ENCODE measurements around the gene UGT1A3.

DNA sequence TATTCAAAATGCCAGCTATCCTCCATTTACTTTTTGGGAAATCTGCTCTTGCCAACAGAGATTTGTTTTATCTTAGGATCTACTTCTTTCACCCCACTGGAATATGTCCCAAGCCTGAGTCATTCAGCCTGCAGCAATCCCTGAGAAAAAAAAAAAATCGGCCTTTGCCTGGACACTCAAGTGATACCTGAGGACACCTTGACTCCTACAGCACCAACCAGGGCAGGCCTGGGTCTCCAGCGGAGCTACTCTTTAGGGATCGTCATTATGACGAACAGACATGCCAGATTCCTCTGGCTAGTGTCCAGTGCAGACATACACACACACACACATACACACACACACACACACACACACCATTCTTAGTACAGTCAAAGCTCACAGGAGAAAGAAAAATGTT is 38.4 kb upstream of the UGT1A3 start:
- TF ChIP-seq, protein P1, sequence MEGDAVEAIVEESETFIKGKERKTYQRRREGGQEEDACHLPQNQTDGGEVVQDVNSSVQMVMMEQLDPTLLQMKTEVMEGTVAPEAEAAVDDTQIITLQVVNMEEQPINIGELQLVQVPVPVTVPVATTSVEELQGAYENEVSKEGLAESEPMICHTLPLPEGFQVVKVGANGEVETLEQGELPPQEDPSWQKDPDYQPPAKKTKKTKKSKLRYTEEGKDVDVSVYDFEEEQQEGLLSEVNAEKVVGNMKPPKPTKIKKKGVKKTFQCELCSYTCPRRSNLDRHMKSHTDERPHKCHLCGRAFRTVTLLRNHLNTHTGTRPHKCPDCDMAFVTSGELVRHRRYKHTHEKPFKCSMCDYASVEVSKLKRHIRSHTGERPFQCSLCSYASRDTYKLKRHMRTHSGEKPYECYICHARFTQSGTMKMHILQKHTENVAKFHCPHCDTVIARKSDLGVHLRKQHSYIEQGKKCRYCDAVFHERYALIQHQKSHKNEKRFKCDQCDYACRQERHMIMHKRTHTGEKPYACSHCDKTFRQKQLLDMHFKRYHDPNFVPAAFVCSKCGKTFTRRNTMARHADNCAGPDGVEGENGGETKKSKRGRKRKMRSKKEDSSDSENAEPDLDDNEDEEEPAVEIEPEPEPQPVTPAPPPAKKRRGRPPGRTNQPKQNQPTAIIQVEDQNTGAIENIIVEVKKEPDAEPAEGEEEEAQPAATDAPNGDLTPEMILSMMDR (IDR thresholded peaks at IDR 0.05; ENCODE audit: low read length), result no peak
- no peak for TF ChIP-seq EZH2 (optimal IDR thresholded peaks at IDR 0.05; ENCODE audit: low read depth, low read length)
- no peak for TF ChIP-seq EZH2phosphoT487 (IDR thresholded peaks at IDR 0.05; ENCODE audit: low read length)

Measured in MM.1S (cell line).